Measurements from ENCODE around the gene ACBD6. TPM values are rescaled to one million over a fixed set of nuclear protein-coding genes. Genes with fewer than 3 reads are reported as not detected.

The ACBD6 gene
- total RNA-seq, 3 donors from 2014 or later (not counting 1 experiment from before 2014, with no cell fraction given), result 29.8 to 47.3 (median 41.9) TPM

DNA sequence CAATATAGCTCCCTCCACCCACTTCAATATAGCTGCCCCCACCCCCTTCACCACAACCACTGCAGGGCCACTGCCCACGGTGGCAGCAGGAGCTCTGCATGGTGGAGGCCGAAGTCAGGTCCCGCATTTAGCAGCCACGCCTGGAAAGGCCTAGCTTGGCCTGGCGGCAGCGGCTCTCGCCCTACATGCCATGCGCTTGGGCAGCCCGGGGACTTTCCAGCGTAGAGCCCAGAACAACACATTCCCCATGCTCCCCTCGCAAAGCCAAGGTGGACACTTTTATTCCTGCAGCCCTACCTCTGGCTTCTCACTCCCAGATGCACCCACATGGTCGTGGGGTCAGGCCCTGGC, 235.2 kb downstream of the ACBD6 start:
- no peak overlapping the region for H3K4me3 ChIP-seq (ENCODE audit: low read length)
- no peaks in the 10 kb centered on the region for H3K4me1 ChIP-seq (ENCODE audit: control insufficient read depth, insufficient read depth, low read length)
- no peak for DNase-seq
- WGBS (ENCODE audit: insufficient coverage), result 90% methylated on average over 12 of the region's 12 CpGs
- no peak overlapping the region for H3K4me3 Mint-ChIP-seq
- no peaks in the 10 kb centered on the region for H3K27me3 ChIP-seq (ENCODE audit: control insufficient read depth, insufficient read depth, low read length)
- no peaks in the 10 kb centered on the region for H3K4me1 Mint-ChIP-seq
- H3K9me3 Mint-ChIP-seq, result no peaks in the 10 kb centered on the region
- no peak overlapping the region for H3K27ac ChIP-seq (ENCODE audit: low read length)
- no peaks in the 10 kb centered on the region for H3K9me3 ChIP-seq (ENCODE audit: control insufficient read depth, insufficient read depth, low read length)
- intact Hi-C loops (cut with micrococcal nuclease), result no loop called here
- H3K36me3 ChIP-seq (ENCODE audit: control insufficient read depth, insufficient read depth, low read length), result no peaks in the 10 kb centered on the region
- no peak for ATAC-seq
- no peaks in the 10 kb centered on the region for H3K27me3 Mint-ChIP-seq (ENCODE audit: low read depth in 2 of 2)
- H3K36me3 Mint-ChIP-seq, result no peaks in the 10 kb centered on the region
- H3K27ac Mint-ChIP-seq, result no peak overlapping the region
- TF ChIP-seq, protein P1, sequence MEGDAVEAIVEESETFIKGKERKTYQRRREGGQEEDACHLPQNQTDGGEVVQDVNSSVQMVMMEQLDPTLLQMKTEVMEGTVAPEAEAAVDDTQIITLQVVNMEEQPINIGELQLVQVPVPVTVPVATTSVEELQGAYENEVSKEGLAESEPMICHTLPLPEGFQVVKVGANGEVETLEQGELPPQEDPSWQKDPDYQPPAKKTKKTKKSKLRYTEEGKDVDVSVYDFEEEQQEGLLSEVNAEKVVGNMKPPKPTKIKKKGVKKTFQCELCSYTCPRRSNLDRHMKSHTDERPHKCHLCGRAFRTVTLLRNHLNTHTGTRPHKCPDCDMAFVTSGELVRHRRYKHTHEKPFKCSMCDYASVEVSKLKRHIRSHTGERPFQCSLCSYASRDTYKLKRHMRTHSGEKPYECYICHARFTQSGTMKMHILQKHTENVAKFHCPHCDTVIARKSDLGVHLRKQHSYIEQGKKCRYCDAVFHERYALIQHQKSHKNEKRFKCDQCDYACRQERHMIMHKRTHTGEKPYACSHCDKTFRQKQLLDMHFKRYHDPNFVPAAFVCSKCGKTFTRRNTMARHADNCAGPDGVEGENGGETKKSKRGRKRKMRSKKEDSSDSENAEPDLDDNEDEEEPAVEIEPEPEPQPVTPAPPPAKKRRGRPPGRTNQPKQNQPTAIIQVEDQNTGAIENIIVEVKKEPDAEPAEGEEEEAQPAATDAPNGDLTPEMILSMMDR (IDR thresholded peaks at IDR 0.05), result no peak

DNA sequence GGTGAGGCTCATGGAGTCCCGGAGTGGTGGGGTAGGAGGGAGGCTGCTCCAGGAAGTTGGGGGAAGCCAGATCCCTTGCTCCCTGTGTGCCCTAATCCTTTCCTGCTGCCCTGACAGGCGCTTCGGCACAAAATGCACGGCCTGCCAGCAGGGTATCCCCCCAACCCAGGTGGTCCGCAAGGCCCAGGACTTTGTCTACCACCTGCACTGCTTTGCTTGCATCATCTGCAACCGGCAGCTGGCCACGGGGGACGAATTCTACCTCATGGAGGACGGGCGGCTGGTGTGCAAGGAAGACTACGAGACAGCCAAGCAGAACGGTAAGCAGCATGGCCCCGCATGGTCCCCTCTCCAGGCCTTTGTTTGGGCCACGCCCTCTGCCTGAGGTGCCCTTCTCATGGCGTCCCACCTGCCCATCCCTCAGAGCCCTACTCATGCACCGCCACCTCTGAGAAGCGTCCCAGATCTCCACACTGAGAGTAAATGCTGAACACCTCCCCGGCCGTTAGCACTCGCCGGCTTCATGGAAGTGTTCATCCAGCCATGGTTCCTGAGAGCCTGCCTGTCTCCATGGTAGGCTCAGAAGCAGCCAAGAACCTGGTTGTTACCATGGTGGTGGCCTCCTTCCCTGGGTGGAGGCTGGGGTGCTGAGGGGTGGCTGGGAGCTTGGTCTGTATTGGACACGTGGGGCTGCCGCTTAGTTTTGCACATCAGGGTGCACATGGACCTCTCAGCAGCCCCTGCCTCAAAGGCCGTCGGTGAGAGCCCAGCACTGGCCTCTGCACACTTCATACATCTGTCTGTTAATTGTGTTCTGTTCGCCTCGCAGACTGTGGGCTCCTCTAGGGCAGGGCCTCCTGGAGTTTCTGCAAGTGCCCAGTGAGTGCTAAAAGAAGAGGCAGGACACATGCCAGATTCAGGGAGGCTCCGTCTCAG, 235.8 kb downstream of the ACBD6 start:
- ATAC-seq, result no peak
- Histone ChIP-seq H3K27ac (ENCODE audit: low read length) (no peak overlapping the region), H3K27me3 (ENCODE audit: control insufficient read depth, insufficient read depth, low read length) (no peaks in the 10 kb centered on the region), H3K4me1 (ENCODE audit: control insufficient read depth, insufficient read depth, low read length) (no peaks in the 10 kb centered on the region), H3K9me3 (ENCODE audit: control insufficient read depth, insufficient read depth, low read length) (no peaks in the 10 kb centered on the region), H3K4me3 (ENCODE audit: low read length) (no peak overlapping the region), H3K36me3 (ENCODE audit: control insufficient read depth, insufficient read depth, low read length) (no peaks in the 10 kb centered on the region)
- DNase-seq, result no peak
- Mint-ChIP-seq H3K27me3 (ENCODE audit: low read depth in 2 of 2) (no peaks in the 10 kb centered on the region), H3K36me3 (no peaks in the 10 kb centered on the region), H3K9me3 (no peaks in the 10 kb centered on the region), H3K27ac (no peak overlapping the region), H3K4me3 (no peak overlapping the region), H3K4me1 (no peaks in the 10 kb centered on the region)
- WGBS (ENCODE audit: insufficient coverage), result 92% methylated on average over 28 of the region's 28 CpGs
- intact Hi-C loops (cut with micrococcal nuclease), result no loop called here
- TF ChIP-seq, protein P1 (IDR thresholded peaks at IDR 0.05), result no peak

DNA sequence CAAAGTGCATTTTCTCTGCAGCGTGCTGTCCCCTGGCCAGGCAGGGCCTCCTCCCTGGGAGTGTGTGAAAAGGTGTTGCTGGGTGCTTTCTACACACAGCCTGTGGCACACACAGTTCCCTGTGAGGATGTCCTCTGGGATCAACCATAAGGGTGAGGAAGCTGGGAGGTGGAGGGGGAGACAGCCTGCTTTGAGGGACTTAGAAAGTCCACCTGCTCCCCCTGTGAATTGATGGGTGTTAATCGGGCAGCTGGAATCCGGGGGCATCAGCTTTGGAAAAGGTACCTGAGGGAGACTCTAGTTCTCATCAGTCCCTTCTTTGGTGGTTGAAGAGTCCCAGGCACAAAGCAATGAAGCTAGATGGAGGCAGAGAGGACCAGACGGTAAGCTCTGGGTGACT, 236.5 kb downstream of the ACBD6 start:
- no peaks in the 10 kb centered on the region for H3K9me3 Mint-ChIP-seq
- 94% methylated on average over 4 of the region's 4 CpGs for WGBS (ENCODE audit: insufficient coverage)

More for the DNA sequence above, 236.5 kb downstream of the ACBD6 start:
- no peaks in the 10 kb centered on the region for H3K4me1 ChIP-seq (ENCODE audit: control insufficient read depth, insufficient read depth, low read length)
- H3K36me3 ChIP-seq (ENCODE audit: control insufficient read depth, insufficient read depth, low read length), result no peaks in the 10 kb centered on the region
- intact Hi-C loops (cut with micrococcal nuclease), result no loop called here
- DNase-seq (no peak), ATAC-seq (no peak)
- no peak overlapping the region for H3K27ac ChIP-seq (ENCODE audit: low read length)
- H3K9me3 ChIP-seq (ENCODE audit: control insufficient read depth, insufficient read depth, low read length), result no peaks in the 10 kb centered on the region
- TF ChIP-seq, protein P1 (IDR thresholded peaks at IDR 0.05), result no peak
- no peak overlapping the region for H3K4me3 Mint-ChIP-seq
- H3K27me3 ChIP-seq (ENCODE audit: control insufficient read depth, insufficient read depth, low read length), result no peaks in the 10 kb centered on the region
- H3K4me3 ChIP-seq (ENCODE audit: low read length), result no peak overlapping the region
- no peaks in the 10 kb centered on the region for H3K4me1 Mint-ChIP-seq
- H3K27me3 Mint-ChIP-seq (ENCODE audit: low read depth in 2 of 2), result no peaks in the 10 kb centered on the region
- no peaks in the 10 kb centered on the region for H3K36me3 Mint-ChIP-seq
- no peak overlapping the region for H3K27ac Mint-ChIP-seq
